IPS-20b (cell line): ENCODE results near the gene CSMD2.

Source experiments
- H3K27ac ChIP-seq: one replicate; pipeline ENCODE4 v1.5.1; 2013; ENCODE audit warnings: low read length
- H3K27me3 ChIP-seq: 2 replicates; pipeline ENCODE4 v1.6.1; 2013; ENCODE audit warnings: mild to moderate bottlenecking, low read length, inconsistent platforms; ENCODE audit not compliant: insufficient read depth
- H3K36me3 ChIP-seq: 2 replicates; pipeline ENCODE4 v1.6.1; 2013; ENCODE audit warnings: low read depth, mild to moderate bottlenecking, inconsistent platforms, low read length, moderate library complexity; ENCODE audit not compliant: insufficient read depth
- H3K4me1 ChIP-seq: 2 replicates; pipeline ENCODE4 v1.6.1; 2013; ENCODE audit warnings: mild to moderate bottlenecking, control low read depth, inconsistent platforms, low read length, moderate library complexity; ENCODE audit not compliant: insufficient read depth
- H3K4me3 ChIP-seq: 2 replicates; pipeline ENCODE4 v1.5.1; 2013; ENCODE audit warnings: mild to moderate bottlenecking, low read length, inconsistent platforms
- H3K9ac ChIP-seq: 2 replicates; pipeline ENCODE4 v1.6.1; 2013; ENCODE audit warnings: low read depth, mild to moderate bottlenecking, inconsistent platforms, low read length, moderate library complexity
- H3K9me3 ChIP-seq: 2 replicates; pipeline ENCODE4 v1.6.1; 2013; ENCODE audit warnings: mild to moderate bottlenecking, low read depth, low read length, inconsistent platforms; ENCODE audit not compliant: insufficient read depth

CSMD2 gene

GRCh38 chr1:33715195-33715811 is 449.7 kb downstream of the CSMD2 start:
- Histone ChIP-seq H3K9me3 (no peaks in the 10 kb centered on the region), H3K36me3 (peaks cover 34% of the 10 kb centered on the region; the same call in 1 of the 2 replicates), H3K9ac (no peak overlapping the region), H3K27me3 (no peaks in the 10 kb centered on the region), H3K4me3 (no peak overlapping the region), H3K4me1 (peaks cover 6% of the 10 kb centered on the region; the same call in 1 of the 2 replicates), H3K27ac (no peak overlapping the region)

- no peaks in the 10 kb centered on the region for H3K27me3 ChIP-seq
- peaks cover 38% of the 10 kb centered on the region; the same call in 1 of the 2 replicates for H3K36me3 ChIP-seq
- no peak overlapping the region for H3K4me3 ChIP-seq
- H3K9me3 ChIP-seq = no peaks in the 10 kb centered on the region
- H3K9ac ChIP-seq = no peak overlapping the region
- H3K4me1 ChIP-seq = peaks cover 6% of the 10 kb centered on the region; the same call in 1 of the 2 replicates
- no peak overlapping the region for H3K27ac ChIP-seq
These were observed 450.6 kb downstream of the CSMD2 start for GRCh38 chr1:33714421-33714820.

- Histone ChIP-seq H3K27ac (no peak overlapping the region), H3K9me3 (no peaks in the 10 kb centered on the region), H3K9ac (no peak overlapping the region), H3K4me3 (no peak overlapping the region), H3K36me3 (peaks cover 38% of the 10 kb centered on the region; the same call in 1 of the 2 replicates), H3K4me1 (peaks cover 6% of the 10 kb centered on the region; the same call in 1 of the 2 replicates), H3K27me3 (no peaks in the 10 kb centered on the region)
These were observed 451.8 kb downstream of the CSMD2 start for GRCh38 chr1:33713058-33713877.

GRCh38 chr1:33712186-33712585 is 452.8 kb downstream of the CSMD2 start:
- Histone ChIP-seq H3K27ac (no peak overlapping the region), H3K4me1 (peaks cover 6% of the 10 kb centered on the region; the same call in 1 of the 2 replicates), H3K4me3 (no peak overlapping the region), H3K9ac (no peak overlapping the region), H3K36me3 (peaks cover 38% of the 10 kb centered on the region; the same call in 1 of the 2 replicates), H3K27me3 (no peaks in the 10 kb centered on the region), H3K9me3 (no peaks in the 10 kb centered on the region)

- Histone ChIP-seq H3K27ac (no peak overlapping the region), H3K27me3 (no peaks in the 10 kb centered on the region), H3K9me3 (no peaks in the 10 kb centered on the region), H3K36me3 (peaks cover 38% of the 10 kb centered on the region; the same call in 1 of the 2 replicates), H3K9ac (no peak overlapping the region), H3K4me3 (no peak overlapping the region), H3K4me1 (peaks cover 6% of the 10 kb centered on the region; the same call in 1 of the 2 replicates)
These were observed 453.5 kb downstream of the CSMD2 start for GRCh38 chr1:33711511-33711910.

- peaks cover 6% of the 10 kb centered on the region; the same call in 1 of the 2 replicates for H3K4me1 ChIP-seq
- no peak overlapping the region for H3K9ac ChIP-seq
- H3K9me3 ChIP-seq = no peaks in the 10 kb centered on the region
- H3K4me3 ChIP-seq = no peak overlapping the region
- H3K36me3 ChIP-seq = peaks cover 32% of the 10 kb centered on the region; the same call in 1 of the 2 replicates
- H3K27ac ChIP-seq = no peak overlapping the region
- no peaks in the 10 kb centered on the region for H3K27me3 ChIP-seq
These were observed 454.1 kb downstream of the CSMD2 start for GRCh38 chr1:33710967-33711366.

- no peak overlapping the region for H3K4me3 ChIP-seq
- H3K9me3 ChIP-seq = no peaks in the 10 kb centered on the region
- H3K36me3 ChIP-seq = peaks cover 23% of the 10 kb centered on the region; the same call in 1 of the 2 replicates
- peaks cover 6% of the 10 kb centered on the region; the same call in 1 of the 2 replicates for H3K4me1 ChIP-seq
- H3K9ac ChIP-seq = no peak overlapping the region
- no peaks in the 10 kb centered on the region for H3K27me3 ChIP-seq
- no peak overlapping the region for H3K27ac ChIP-seq
These were observed 455.0 kb downstream of the CSMD2 start for GRCh38 chr1:33709783-33710718.

GRCh38 chr1:33709174-33709782 is 455.8 kb downstream of the CSMD2 start:
- no peak overlapping the region for H3K27ac ChIP-seq
- H3K4me3 ChIP-seq = no peak overlapping the region
- H3K4me1 ChIP-seq = peaks cover 6% of the 10 kb centered on the region; the same call in 1 of the 2 replicates
- H3K9me3 ChIP-seq = no peaks in the 10 kb centered on the region
- no peaks in the 10 kb centered on the region for H3K27me3 ChIP-seq
- H3K36me3 ChIP-seq = peaks cover 21% of the 10 kb centered on the region; the same call in 1 of the 2 replicates
- no peak overlapping the region for H3K9ac ChIP-seq

- no peaks in the 10 kb centered on the region for H3K27me3 ChIP-seq
- H3K36me3 ChIP-seq = peaks cover 4% of the 10 kb centered on the region; the same call in 1 of the 2 replicates
- no peaks in the 10 kb centered on the region for H3K9me3 ChIP-seq
- H3K27ac ChIP-seq = no peak overlapping the region
- no peaks in the 10 kb centered on the region; the same call in 1 of the 2 replicates for H3K4me1 ChIP-seq
- no peak overlapping the region for H3K9ac ChIP-seq
- no peak overlapping the region for H3K4me3 ChIP-seq
These were observed 458.3 kb downstream of the CSMD2 start for GRCh38 chr1:33706634-33707255.

- no peak overlapping the region for H3K27ac ChIP-seq
- H3K4me3 ChIP-seq = no peak overlapping the region
These were observed 461.6 kb downstream of the CSMD2 start for GRCh38 chr1:33703464-33703863.

More at GRCh38 chr1:33703464-33703863, 461.6 kb downstream of the CSMD2 start:
- H3K4me1 ChIP-seq = no peaks in the 10 kb centered on the region
- H3K9me3 ChIP-seq = no peaks in the 10 kb centered on the region
- H3K36me3 ChIP-seq = peaks cover 2% of the 10 kb centered on the region; the same call in 1 of the 2 replicates
- H3K9ac ChIP-seq = no peak overlapping the region
- no peaks in the 10 kb centered on the region for H3K27me3 ChIP-seq
